Measurements from ENCODE around the gene PCMTD2.

GRCh38 chr20:64242003-64242796, 13.3 kb upstream of the PCMTD2 start:
- TF ChIP-seq POLR2A (IDR thresholded peaks at IDR 0.05) (no peak), CTCF (IDR thresholded peaks at IDR 0.05) (no peak)
